CD1c-positive myeloid dendritic cell (primary cell): Measurements from ENCODE around the gene SCMH1.
"Not testable (repeated sequence)": the region's sequence is repeated elsewhere in the genome, so short reads cannot be mapped to it uniquely, and the experiment has no call there.

ENCODE experiments used
- DNase-seq: peaks from one replicate; pipeline ENCODE4 v3.0.0-alpha.2; 2016; ENCODE audit errors: extremely low spot score

The SCMH1 gene

GRCh38 chr1:41249319-41249718 is 7.2 kb upstream of the SCMH1 start:
- DNase-seq: no peak

GRCh38 chr1:41246568-41246967 is 4.5 kb upstream of the SCMH1 start:
- DNase-seq: no peak

GRCh38 chr1:41245659-41246058 is 3.6 kb upstream of the SCMH1 start:
- DNase-seq: no peak

GRCh38 chr1:41243079-41243385 is 926 bp upstream of the SCMH1 start:
- no peak for DNase-seq

GRCh38 chr1:41242342-41243078 is 404 bp upstream of the SCMH1 start:
- DNase-seq: no peak

GRCh38 chr1:41241354-41241748 is 755 bp downstream of the SCMH1 start:
- peak; percentile 31 for DNase-seq

- DNase-seq: peak; percentile 31
Measured at GRCh38 chr1:41240781-41241353, 1.2 kb downstream of the SCMH1 start.

GRCh38 chr1:41239988-41240610 is 2.0 kb downstream of the SCMH1 start:
- DNase-seq: peak; percentile 10

- no peak for DNase-seq
Measured at GRCh38 chr1:41238311-41238988, 3.7 kb downstream of the SCMH1 start.

- DNase-seq: no peak
Measured at GRCh38 chr1:41236781-41237180, 5.3 kb downstream of the SCMH1 start.

- DNase-seq: no peak
Measured at GRCh38 chr1:41235893-41236292, 6.2 kb downstream of the SCMH1 start.

GRCh38 chr1:41233708-41234107 is 8.4 kb downstream of the SCMH1 start:
- no peak for DNase-seq

- no peak for DNase-seq
Measured at GRCh38 chr1:41232305-41232704, 9.8 kb downstream of the SCMH1 start.

GRCh38 chr1:41230656-41231055 is 11.4 kb downstream of the SCMH1 start:
- DNase-seq: no peak

GRCh38 chr1:41229219-41229618 is 12.9 kb downstream of the SCMH1 start:
- not testable (repeated sequence) for DNase-seq

- no peak for DNase-seq
Measured at GRCh38 chr1:41226815-41227434, 15.2 kb downstream of the SCMH1 start.

- no peak for DNase-seq
Measured at GRCh38 chr1:41225495-41225894, 16.6 kb downstream of the SCMH1 start.

GRCh38 chr1:41222496-41222895 is 19.6 kb downstream of the SCMH1 start:
- DNase-seq: no peak

- no peak for DNase-seq
Measured at GRCh38 chr1:41221995-41222394, 20.1 kb downstream of the SCMH1 start.

- DNase-seq: no peak
Measured at GRCh38 chr1:41218152-41218551, 24.0 kb downstream of the SCMH1 start.

GRCh38 chr1:41217441-41217840 is 24.7 kb downstream of the SCMH1 start:
- DNase-seq: no peak

GRCh38 chr1:41215623-41216022 is 26.5 kb downstream of the SCMH1 start:
- no peak for DNase-seq
